ENCODE results near the gene HAX1. TPM values are rescaled to one million over a fixed set of nuclear protein-coding genes. Genes with fewer than 3 reads are reported as not detected.
"Not testable (repeated sequence)": the region's sequence is repeated elsewhere in the genome, so short reads cannot be mapped to it uniquely, and the experiment has no call there.

HAX1 gene
- total RNA-seq, 1 donor from 2014 or later: 82.2 TPM

DNA sequence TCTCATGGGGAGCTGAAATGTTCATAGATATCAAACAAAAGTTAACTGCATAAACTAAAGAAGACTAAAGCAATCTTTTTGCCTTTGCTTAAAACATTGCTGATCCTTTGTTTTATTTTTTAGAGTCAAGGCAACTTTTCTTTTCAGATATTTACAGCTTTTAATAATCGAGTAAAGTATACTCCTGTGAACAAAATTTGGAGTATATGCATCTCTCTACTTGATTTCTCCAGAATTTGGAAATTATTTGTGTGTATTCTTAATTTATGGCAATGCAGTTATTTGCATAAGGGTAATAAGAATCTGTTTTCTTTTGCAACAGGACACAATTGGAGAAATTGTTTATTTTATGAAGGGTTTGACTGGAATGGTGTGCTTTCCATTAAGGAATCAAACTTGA is 44.3 kb downstream of the HAX1 start:
- FAIRE-seq: no peak
- H3K27ac Mint-ChIP-seq (ENCODE audit: unreplicated experiment): no peak overlapping the region
- peaks cover 2% of the 10 kb centered on the region for H3K36me3 Mint-ChIP-seq (ENCODE audit: low read depth, unreplicated experiment)
- H3K4me1 Mint-ChIP-seq (ENCODE audit: low read depth, unreplicated experiment): no peaks in the 10 kb centered on the region
- Histone ChIP-seq H3K9ac (ENCODE audit: low read length) (no peak overlapping the region), H3K27me3 (ENCODE audit: insufficient read depth, low read length) (peaks cover 2% of the 10 kb centered on the region), H3K27ac (ENCODE audit: low read depth, low read length) (no peak overlapping the region), H4K20me1 (ENCODE audit: insufficient read depth, low read length) (no peaks in the 10 kb centered on the region), H2AFZ (ENCODE audit: low read depth, low read length) (no peak overlapping the region), H3K36me3 (ENCODE audit: insufficient read depth, low read length) (no peaks in the 10 kb centered on the region), H3K9me3 (ENCODE audit: insufficient read depth, low read depth, low read length) (no peaks in the 10 kb centered on the region), H3K4me3 (ENCODE audit: insufficient read depth, low read depth, low read length) (no peak overlapping the region), H3K79me2 (ENCODE audit: insufficient read depth, low read length) (no peaks in the 10 kb centered on the region), H3K4me1 (ENCODE audit: insufficient read depth, low read length) (no peaks in the 10 kb centered on the region), H3K4me2 (ENCODE audit: low read length) (no peak overlapping the region)
- H3K27me3 Mint-ChIP-seq (ENCODE audit: low read depth, unreplicated experiment): peaks cover 31% of the 10 kb centered on the region
- no peak for DNase-seq (ENCODE audit: low read depth)
- no peak overlapping the region for H3K4me3 Mint-ChIP-seq (ENCODE audit: unreplicated experiment)
- peaks cover 19% of the 10 kb centered on the region for H3K9me3 Mint-ChIP-seq (ENCODE audit: unreplicated experiment)
- no peak for TF ChIP-seq EZH2 (IDR thresholded peaks at IDR 0.05; ENCODE audit: insufficient read depth, low read length)
- TF ChIP-seq, protein P1, sequence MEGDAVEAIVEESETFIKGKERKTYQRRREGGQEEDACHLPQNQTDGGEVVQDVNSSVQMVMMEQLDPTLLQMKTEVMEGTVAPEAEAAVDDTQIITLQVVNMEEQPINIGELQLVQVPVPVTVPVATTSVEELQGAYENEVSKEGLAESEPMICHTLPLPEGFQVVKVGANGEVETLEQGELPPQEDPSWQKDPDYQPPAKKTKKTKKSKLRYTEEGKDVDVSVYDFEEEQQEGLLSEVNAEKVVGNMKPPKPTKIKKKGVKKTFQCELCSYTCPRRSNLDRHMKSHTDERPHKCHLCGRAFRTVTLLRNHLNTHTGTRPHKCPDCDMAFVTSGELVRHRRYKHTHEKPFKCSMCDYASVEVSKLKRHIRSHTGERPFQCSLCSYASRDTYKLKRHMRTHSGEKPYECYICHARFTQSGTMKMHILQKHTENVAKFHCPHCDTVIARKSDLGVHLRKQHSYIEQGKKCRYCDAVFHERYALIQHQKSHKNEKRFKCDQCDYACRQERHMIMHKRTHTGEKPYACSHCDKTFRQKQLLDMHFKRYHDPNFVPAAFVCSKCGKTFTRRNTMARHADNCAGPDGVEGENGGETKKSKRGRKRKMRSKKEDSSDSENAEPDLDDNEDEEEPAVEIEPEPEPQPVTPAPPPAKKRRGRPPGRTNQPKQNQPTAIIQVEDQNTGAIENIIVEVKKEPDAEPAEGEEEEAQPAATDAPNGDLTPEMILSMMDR (IDR thresholded peaks at IDR 0.05; ENCODE audit: insufficient read depth, low read depth, low read length): no peak

DNA sequence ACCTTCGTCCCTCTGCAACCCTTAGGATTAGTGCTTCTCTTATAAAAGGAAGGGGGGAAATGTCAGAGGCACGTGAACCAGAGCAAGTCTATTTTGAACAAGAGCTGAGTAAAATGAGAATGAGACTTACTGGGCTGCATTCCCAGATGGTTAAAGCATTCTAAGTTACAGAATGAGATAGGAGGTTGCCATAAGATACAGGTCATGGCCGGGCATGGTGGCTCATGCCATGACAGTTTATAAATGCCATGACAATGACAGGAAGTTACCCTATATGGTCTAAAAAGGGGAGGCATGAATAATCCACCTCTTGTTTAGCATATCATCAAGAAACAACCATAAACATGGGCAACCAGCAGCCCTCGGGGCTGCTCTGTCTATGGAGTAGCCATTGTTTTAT is 46.0 kb downstream of the HAX1 start:
- no peak overlapping the region for H3K4me3 ChIP-seq (ENCODE audit: insufficient read depth, low read depth, low read length)
- no peak for FAIRE-seq
- H3K4me2 ChIP-seq (ENCODE audit: low read length): no peak overlapping the region
- H3K36me3 ChIP-seq (ENCODE audit: insufficient read depth, low read length): no peaks in the 10 kb centered on the region
- peaks cover 2% of the 10 kb centered on the region for H3K36me3 Mint-ChIP-seq (ENCODE audit: low read depth, unreplicated experiment)
- peaks cover 2% of the 10 kb centered on the region for H3K4me1 Mint-ChIP-seq (ENCODE audit: low read depth, unreplicated experiment)
- no peaks in the 10 kb centered on the region for H3K4me1 ChIP-seq (ENCODE audit: insufficient read depth, low read length)
- H3K27ac Mint-ChIP-seq (ENCODE audit: unreplicated experiment): no peak overlapping the region
- H3K27me3 Mint-ChIP-seq (ENCODE audit: low read depth, unreplicated experiment): peaks cover 38% of the 10 kb centered on the region
- H3K27me3 ChIP-seq (ENCODE audit: insufficient read depth, low read length): peaks cover 6% of the 10 kb centered on the region
- no peak overlapping the region for H2AFZ ChIP-seq (ENCODE audit: low read depth, low read length)
- H3K9ac ChIP-seq (ENCODE audit: low read length): no peak overlapping the region
- H3K79me2 ChIP-seq (ENCODE audit: insufficient read depth, low read length): no peaks in the 10 kb centered on the region
- no peak overlapping the region for H3K4me3 Mint-ChIP-seq (ENCODE audit: unreplicated experiment)
- no peak for TF ChIP-seq EZH2 (IDR thresholded peaks at IDR 0.05; ENCODE audit: insufficient read depth, low read length)
- TF ChIP-seq, protein P1 (IDR thresholded peaks at IDR 0.05; ENCODE audit: insufficient read depth, low read depth, low read length): no peak
- no peak for DNase-seq (ENCODE audit: low read depth)
- H3K27ac ChIP-seq (ENCODE audit: low read depth, low read length): no peak overlapping the region
- no peaks in the 10 kb centered on the region for H4K20me1 ChIP-seq (ENCODE audit: insufficient read depth, low read length)
- H3K9me3 Mint-ChIP-seq (ENCODE audit: unreplicated experiment): peaks cover 19% of the 10 kb centered on the region
- no peaks in the 10 kb centered on the region for H3K9me3 ChIP-seq (ENCODE audit: insufficient read depth, low read depth, low read length)

DNA sequence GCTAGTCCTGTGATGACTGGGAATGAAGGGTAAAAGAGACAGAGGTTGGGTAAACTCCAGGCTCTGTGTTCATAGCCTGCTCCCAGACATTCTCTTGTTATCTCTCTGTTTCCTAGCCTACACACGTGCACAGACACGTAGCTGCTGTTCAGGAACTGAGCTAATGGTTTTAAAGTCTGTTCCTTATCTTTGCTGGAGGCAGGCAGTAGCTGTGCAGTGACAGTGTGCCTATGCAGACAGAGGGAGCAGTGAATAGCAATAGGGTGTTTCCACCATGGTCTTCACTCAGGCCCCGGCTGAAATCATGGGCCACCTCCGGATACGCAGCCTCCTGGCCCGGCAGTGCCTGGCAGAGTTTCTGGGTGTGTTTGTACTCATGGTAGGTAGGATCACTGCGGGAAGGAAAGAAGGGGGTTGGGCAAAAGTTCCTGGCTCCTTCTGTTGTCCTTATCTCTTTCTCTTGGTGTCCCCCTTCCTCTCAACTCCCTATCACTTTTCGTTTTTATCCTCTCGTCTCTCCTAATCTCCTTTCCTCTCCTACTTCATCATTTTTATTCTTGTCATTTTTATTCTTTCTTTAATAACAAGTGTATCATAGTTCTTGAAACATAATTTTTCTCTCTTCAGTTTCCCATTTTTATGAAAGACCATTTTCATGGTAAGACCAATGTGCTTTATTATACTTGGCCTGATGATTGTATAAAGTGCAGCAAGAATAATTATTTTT is 48.6 kb downstream of the HAX1 start, which contains the start of gene AQP10:
TSS of gene AQP10 (plus strand) at position 212 of the 727 bp plus-strand sequence. CDS start at position 275, 63 bp downstream.
- Mint-ChIP-seq H3K36me3 (ENCODE audit: low read depth, unreplicated experiment) (peaks cover 4% of the 10 kb centered on the region), H3K27me3 (ENCODE audit: low read depth, unreplicated experiment) (peaks cover 47% of the 10 kb centered on the region), H3K4me3 (ENCODE audit: unreplicated experiment) (no peak within 1 kb of the TSS), H3K9me3 (ENCODE audit: unreplicated experiment) (peaks cover 14% of the 10 kb centered on the region), H3K27ac (ENCODE audit: unreplicated experiment) (no peak within 1 kb of the TSS), H3K4me1 (ENCODE audit: low read depth, unreplicated experiment) (peaks cover 2% of the 10 kb centered on the region)
- Histone ChIP-seq H3K27ac (ENCODE audit: low read depth, low read length) (no peak within 1 kb of the TSS), H3K4me3 (ENCODE audit: insufficient read depth, low read depth, low read length) (no peak within 1 kb of the TSS), H3K4me1 (ENCODE audit: insufficient read depth, low read length) (peaks cover 3% of the 10 kb centered on the region), H3K4me2 (ENCODE audit: low read length) (no peak within 1 kb of the TSS), H4K20me1 (ENCODE audit: insufficient read depth, low read length) (no peaks in the 10 kb centered on the region), H3K9me3 (ENCODE audit: insufficient read depth, low read depth, low read length) (no peaks in the 10 kb centered on the region), H3K36me3 (ENCODE audit: insufficient read depth, low read length) (no peaks in the 10 kb centered on the region), H3K79me2 (ENCODE audit: insufficient read depth, low read length) (peaks cover 4% of the 10 kb centered on the region), H3K9ac (ENCODE audit: low read length) (no peak within 1 kb of the TSS), H3K27me3 (ENCODE audit: insufficient read depth, low read length) (peaks cover 8% of the 10 kb centered on the region), H2AFZ (ENCODE audit: low read depth, low read length) (no peak within 1 kb of the TSS)
- FAIRE-seq (no peak), DNase-seq (ENCODE audit: low read depth) (no peak)
- no peak for TF ChIP-seq EZH2 (IDR thresholded peaks at IDR 0.05; ENCODE audit: insufficient read depth, low read length)
- TF ChIP-seq, protein P1 (IDR thresholded peaks at IDR 0.05; ENCODE audit: insufficient read depth, low read depth, low read length): no peak

DNA sequence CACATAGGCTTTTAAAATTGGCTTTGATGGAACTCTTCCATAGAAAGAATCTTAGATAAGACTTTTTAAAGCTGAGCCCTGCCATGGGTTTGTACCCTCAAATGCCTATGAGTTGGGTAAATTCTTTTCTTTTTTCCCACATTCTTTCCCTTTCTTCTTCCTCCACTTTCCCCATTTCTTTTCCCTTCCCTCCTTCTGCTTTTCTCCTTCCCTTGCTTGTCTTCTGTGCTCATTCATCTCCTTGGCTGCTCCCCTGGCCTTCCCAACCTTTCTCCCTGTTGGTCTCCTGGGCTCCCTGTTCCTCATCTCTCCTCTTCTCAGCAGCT is 49.1 kb downstream of the HAX1 start:
- DNase-seq (ENCODE audit: low read depth); H3K27me3 ChIP-seq (ENCODE audit: insufficient read depth, low read length); H3K9me3 ChIP-seq (ENCODE audit: insufficient read depth, low read depth, low read length); H3K36me3 Mint-ChIP-seq (ENCODE audit: low read depth, unreplicated experiment); FAIRE-seq; H3K9ac ChIP-seq (ENCODE audit: low read length); H4K20me1 ChIP-seq (ENCODE audit: insufficient read depth, low read length); H3K4me1 ChIP-seq (ENCODE audit: insufficient read depth, low read length); H3K36me3 ChIP-seq (ENCODE audit: insufficient read depth, low read length); H2AFZ ChIP-seq (ENCODE audit: low read depth, low read length); H3K79me2 ChIP-seq (ENCODE audit: insufficient read depth, low read length); H3K4me1 Mint-ChIP-seq (ENCODE audit: low read depth, unreplicated experiment); H3K4me3 ChIP-seq (ENCODE audit: insufficient read depth, low read depth, low read length); H3K27ac Mint-ChIP-seq (ENCODE audit: unreplicated experiment); H3K4me2 ChIP-seq (ENCODE audit: low read length); H3K27ac ChIP-seq (ENCODE audit: low read depth, low read length); H3K4me3 Mint-ChIP-seq (ENCODE audit: unreplicated experiment): not testable (repeated sequence)
- H3K9me3 Mint-ChIP-seq (ENCODE audit: unreplicated experiment): peaks cover 14% of the 10 kb centered on the region
- H3K27me3 Mint-ChIP-seq (ENCODE audit: low read depth, unreplicated experiment): peaks cover 47% of the 10 kb centered on the region

All from astrocyte (in vitro differentiated cells and primary cell).